SK-N-MC (cell line): Measurements from ENCODE around the gene ATP13A3.

ENCODE experiments used
- EZH2 ChIP-seq: fragments of 200-600 bp; sonication (generic); IDR thresholded peaks from one replicate; pipeline ENCODE4 v1.6.1; 2017; ENCODE audit warnings: antibody characterized with exemption
- FOXP2 ChIP-seq: optimal IDR thresholded peaks from 2 replicates; pipeline ENCODE3; 2011; ENCODE audit warnings: mild to moderate bottlenecking, moderate library complexity; ENCODE audit not compliant: insufficient read depth; ENCODE audit errors: extremely low read length, control extremely low read depth
- POLR2AphosphoS5 ChIP-seq: IDR thresholded peaks from 2 replicates; pipeline ENCODE4 v1.6.1; 2012; ENCODE audit warnings: mild to moderate bottlenecking, low read depth, low read length, borderline replicate concordance

DNA sequence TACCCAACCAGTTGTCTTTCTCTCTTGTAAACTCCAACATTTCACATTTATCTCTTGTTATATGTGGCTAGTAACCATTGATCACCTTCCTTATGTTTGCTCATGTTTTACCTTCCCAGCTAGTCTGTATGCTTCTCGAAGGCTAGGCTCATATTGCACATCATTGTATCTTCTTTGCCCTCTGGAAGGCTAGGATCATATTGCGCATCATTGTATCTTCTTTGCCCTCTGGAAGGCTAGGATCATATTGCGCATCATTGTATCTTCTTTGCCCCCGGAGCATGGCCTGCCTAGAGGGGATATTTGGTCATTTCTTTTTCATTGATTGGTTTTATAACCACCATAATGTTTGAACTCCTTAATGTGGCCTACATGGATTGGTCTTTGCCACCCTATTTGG is 39.4 kb upstream of the ATP13A3 start:
- no peak for TF ChIP-seq EZH2
- TF ChIP-seq POLR2AphosphoS5, result no peak
- TF ChIP-seq FOXP2, result no peak
